H1 (cell line): Measurements from ENCODE around the gene POLR1D. TPM values are rescaled to one million over a fixed set of nuclear protein-coding genes. Genes with fewer than 3 reads are reported as not detected.

ENCODE experiments used
- CTCF ChIA-PET: fragments of 300-600 bp; sonication (Branson Sonifier 250); formaldehyde crosslinking; loops from one replicate; lab custom pipeline; 2021; ENCODE audit not compliant: partially characterized antibody; lab: Charles Lee
- POLR2A ChIA-PET: fragments of 300-600 bp; sonication (Branson Sonifier 250); formaldehyde crosslinking; loops from one replicate; lab custom pipeline; 2021; ENCODE audit warnings: inconsistent platforms; ENCODE audit not compliant: partially characterized antibody; lab: Charles Lee
- DNase-seq, 2 experiments: peaks; one replicate each; pipeline versions ENCODE4 v3.0.0 to v3.0.0-alpha.2; 2010 to 2022; ENCODE audit warnings: low spot score in 2 of 2, low read depth in 1 of 2, mixed read lengths in 1 of 2
- FAIRE-seq: peaks from 2 replicates; lab custom pipeline; 2011; peaks lifted over from hg19 to GRCh38; lab: Jason Lieb, UNC
- H2AFZ ChIP-seq: 2 replicates; pipeline ENCODE4 v1.8.1; 2012; ENCODE audit warnings: low read length, inconsistent platforms
- H2AK5ac ChIP-seq: 2 replicates; pipeline ENCODE4 v1.6.1; 2013; ENCODE audit warnings: low read depth, low read length
- H2BK120ac ChIP-seq: replicated peaks from 2 replicates; pipeline ENCODE3; 2013; ENCODE audit warnings: low read depth, low read length, inconsistent platforms
- H2BK12ac ChIP-seq: 2 replicates; pipeline ENCODE4 v1.6.1; 2013; ENCODE audit warnings: low read depth, low read length
- H2BK15ac ChIP-seq: 2 replicates; pipeline ENCODE4 v1.6.1; 2013; ENCODE audit warnings: low read length
- H2BK20ac ChIP-seq: 2 replicates; pipeline ENCODE4 v1.6.1; 2013; ENCODE audit warnings: low read length
- H2BK5ac ChIP-seq: 2 replicates; pipeline ENCODE4 v1.6.1; 2013; ENCODE audit warnings: low read depth, low read length
- H3K14ac ChIP-seq: 2 replicates; pipeline ENCODE4 v1.6.1; 2013; ENCODE audit warnings: inconsistent platforms; ENCODE audit not compliant: insufficient read length
- H3K18ac ChIP-seq: 2 replicates; pipeline ENCODE4 v1.6.1; 2013; ENCODE audit warnings: low read length; ENCODE audit errors: extremely low read depth
- H3K23ac ChIP-seq: 2 replicates; pipeline ENCODE4 v1.6.1; 2013; ENCODE audit warnings: inconsistent platforms; ENCODE audit not compliant: insufficient read length
- H3K23me2 ChIP-seq: 2 replicates; pipeline ENCODE4 v1.6.1; 2013; ENCODE audit warnings: low read depth, low read length
- H3K27ac ChIP-seq: 2 replicates; pipeline ENCODE4 v1.6.1; 2011; ENCODE audit warnings: low read depth, low read length, inconsistent platforms
- H3K27me3 ChIP-seq, 4 experiments: replicated peaks in 1 of 4; 1 replicate in 1 of 4; 2 replicates in 3 of 4; pipeline versions ENCODE4 v1.6.1 to v1.8.1; 2011 to 2013; ENCODE audit warnings: low read length in 3 of 4, mild to moderate bottlenecking in 3 of 4, inconsistent platforms in 2 of 4, mixed read lengths in 2 of 4, moderate library complexity in 1 of 4; ENCODE audit not compliant: control insufficient read depth in 3 of 4, insufficient read depth in 3 of 4; ENCODE audit errors: extremely low read depth in 1 of 4
- H3K36me3 ChIP-seq, 4 experiments: 2 replicates each; pipeline versions ENCODE4 v1.6.1 to v1.8.1; 2011 to 2013; ENCODE audit warnings: mild to moderate bottlenecking in 4 of 4, low read length in 3 of 4, moderate library complexity in 2 of 4, control low read depth in 1 of 4, inconsistent platforms in 1 of 4; ENCODE audit not compliant: insufficient read depth in 4 of 4, control insufficient read depth in 2 of 4
- H3K4ac ChIP-seq: replicated peaks from 2 replicates; pipeline ENCODE3; 2013; ENCODE audit warnings: low read length, low read depth, mixed read lengths, inconsistent platforms; ENCODE audit not compliant: insufficient read length
- H3K4me1 ChIP-seq, 4 experiments: replicated peaks in 1 of 4; 1 replicate in 1 of 4; 2 replicates in 3 of 4; pipeline versions ENCODE4 v1.6.1 to v1.8.1; 2011 to 2013; ENCODE audit warnings: low read length in 3 of 4, inconsistent platforms in 2 of 4, mixed read lengths in 1 of 4; ENCODE audit not compliant: insufficient read depth in 4 of 4, control insufficient read depth in 3 of 4
- H3K4me2 ChIP-seq, 2 experiments: 2 replicates each; pipeline versions ENCODE4 v1.6.1 to v1.8.1; 2011 to 2013; ENCODE audit warnings: low read depth in 2 of 2, low read length in 2 of 2, control low read depth in 1 of 2, inconsistent platforms in 1 of 2, mild to moderate bottlenecking in 1 of 2; ENCODE audit not compliant: insufficient read depth in 1 of 2
- H3K4me3 ChIP-seq, 4 experiments: fragments of 200-600, 300-600 bp in 1 of 4; sonication (generic), shearing (Covaris generic), sonication (Bioruptor Twin) in 1 of 4; 2 replicates each; pipeline versions ENCODE4 v1.5.1 to v1.8.1; 2011 to 2016; ENCODE audit warnings: low read length in 4 of 4, low read depth in 3 of 4, control low read depth in 2 of 4, inconsistent platforms in 2 of 4, mild to moderate bottlenecking in 2 of 4, mixed read lengths in 1 of 4, moderate library complexity in 1 of 4; ENCODE audit not compliant: insufficient read depth in 2 of 4; ENCODE audit errors: extremely low read depth in 1 of 4
- H3K56ac ChIP-seq: replicated peaks from 2 replicates; pipeline ENCODE3; 2013; ENCODE audit warnings: low read depth, mild to moderate bottlenecking, mixed read lengths, low read length, inconsistent platforms; ENCODE audit not compliant: insufficient read length
- H3K79me1 ChIP-seq: 2 replicates; pipeline ENCODE4 v1.6.1; 2013; ENCODE audit warnings: low read depth, low read length, control low read depth
- H3K79me2 ChIP-seq, 2 experiments: 2 replicates each; pipeline versions ENCODE4 v1.6.1 to v1.8.1; 2012 to 2013; ENCODE audit warnings: low read length in 2 of 2, mild to moderate bottlenecking in 2 of 2, inconsistent platforms in 1 of 2; ENCODE audit not compliant: insufficient read depth in 2 of 2, control insufficient read depth in 1 of 2
- H3K9ac ChIP-seq, 4 experiments: replicated peaks in 1 of 4; 1 replicate in 1 of 4; 2 replicates in 3 of 4; pipeline versions ENCODE4 v1.6.1 to v1.8.1; 2011 to 2013; ENCODE audit warnings: low read depth in 3 of 4, low read length in 3 of 4, control low read depth in 2 of 4, mild to moderate bottlenecking in 2 of 4, moderate library complexity in 2 of 4, inconsistent platforms in 1 of 4; ENCODE audit errors: extremely low read depth in 1 of 4
- H3K9me3 ChIP-seq, 2 experiments: 2 replicates each; pipeline versions ENCODE4 v1.6.1 to v1.8.1; 2012 to 2013; ENCODE audit warnings: mild to moderate bottlenecking in 2 of 2, moderate library complexity in 2 of 2, control low read depth in 1 of 2, inconsistent platforms in 1 of 2, low read depth in 1 of 2, low read length in 1 of 2, mixed read lengths in 1 of 2; ENCODE audit not compliant: insufficient read depth in 2 of 2
- H4K20me1 ChIP-seq, 2 experiments: replicated peaks in 1 of 2; 2 replicates each; pipeline versions ENCODE3 to v1.8.1; 2011 to 2013; ENCODE audit warnings: inconsistent platforms in 2 of 2, low read length in 2 of 2, mild to moderate bottlenecking in 1 of 2; ENCODE audit not compliant: insufficient read depth in 2 of 2, control insufficient read depth in 1 of 2
- H4K5ac ChIP-seq: 2 replicates; pipeline ENCODE4 v1.6.1; 2013; ENCODE audit warnings: low read length, low read depth, mixed read lengths, inconsistent platforms; ENCODE audit not compliant: insufficient read length
- H4K8ac ChIP-seq: 2 replicates; pipeline ENCODE4 v1.8.0; 2013; ENCODE audit warnings: mild to moderate bottlenecking, moderate library complexity, low read length, inconsistent platforms; ENCODE audit not compliant: insufficient read depth; ENCODE audit errors: extremely low read depth
- H4K91ac ChIP-seq: replicated peaks from 2 replicates; pipeline ENCODE3; 2013; ENCODE audit warnings: low read length, mixed read lengths, inconsistent platforms; ENCODE audit not compliant: insufficient read length
- BRCA1 ChIP-seq: IDR thresholded peaks from 2 replicates; pipeline ENCODE4 v1.6.1; 2012; ENCODE audit warnings: low read depth, low read length, improper control_type of control experiment
- CREB1 ChIP-seq: IDR thresholded peaks from 2 replicates; pipeline ENCODE4 v1.6.1; 2012; ENCODE audit warnings: inconsistent platforms
- WGBS, 2 experiments: shearing (Covaris generic) in 1 of 2; methylation state at CpG; one replicate each; pipeline versions ENCODE4 v1.1.6 to v1.1.7; 2013 to 2015; ENCODE audit warnings: low lambda C conversion rate in 2 of 2, mixed read lengths in 2 of 2, inconsistent platforms in 1 of 2, low coverage in 1 of 2, missing lambda C conversion rate in 1 of 2; ENCODE audit not compliant: insufficient replicate concordance in 2 of 2, insufficient coverage in 1 of 2, insufficient read length in 1 of 2; ENCODE audit errors: extremely low coverage in 1 of 2, missing lambda C conversion rate in 1 of 2; 5-methylcytosine and 5-hydroxymethylcytosine counted together
- polyA plus RNA-seq, 7 experiments: library from polyadenylated mRNA; depleted of rRNA in 3 of 7; stranded (reverse) in 5 of 7; unstranded in 2 of 7; fragments of >200 nt in 5 of 7; fragments of 200-250 nt in 2 of 7; gene quantifications; 1 replicate in 5 of 7; 2 replicates in 1 of 7; 4 replicates in 1 of 7; pipeline versions ENCODE4 v1.2.1 to v1.2.3, GENCODE V29; 2011 to 2013; ENCODE audit warnings: missing spikeins in 2 of 7, mixed read lengths in 2 of 7
- total RNA-seq: library from RNA; stranded (reverse); fragmentation: NEBNext Ultra II Directional; extraction: Animal tissue kit (Norgen Biotek cat#: 25700); gene quantifications from 2 replicates; pipeline ENCODE4 v1.2.1, GENCODE V29; 2021

POLR1D gene
- total and polyA plus RNA-seq, 2 of the 8 experiments (the other 6 are each of a cell fraction or from before 2014, with no cell fraction given): 226 to 232 TPM

- no peak overlapping the region for H2BK20ac ChIP-seq
- H4K20me1 ChIP-seq: peaks cover 1 to 3% of the 10 kb centered on the region in 2 experiments
- no peaks in the 10 kb centered on the region for H3K23me2 ChIP-seq
- H3K56ac ChIP-seq: no peak overlapping the region
- H3K4me2 ChIP-seq: no peak overlapping the region
- no peak overlapping the region for H4K5ac ChIP-seq
- H3K9ac ChIP-seq: no peak overlapping the region
- no peak overlapping the region for H3K18ac ChIP-seq
- H3K27me3 ChIP-seq: no peaks in the 10 kb centered on the region
- no peak overlapping the region for H3K4me3 ChIP-seq
- no peak overlapping the region for H3K4ac ChIP-seq
- H2AK5ac ChIP-seq: no peak overlapping the region
- H3K79me2 ChIP-seq: no peaks in the 10 kb centered on the region; a peak in 1 of 4 replicates
- peaks cover 0 to 3% (median 0%) of the 10 kb centered on the region in 4 experiments; a peak in 2 of 7 replicates for H3K4me1 ChIP-seq
- FAIRE-seq (no peak), DNase-seq (no peak)
- H2BK15ac ChIP-seq: no peak overlapping the region
- H2BK120ac ChIP-seq: no peak overlapping the region
- H2BK12ac ChIP-seq: no peak overlapping the region
- no peak overlapping the region for H3K27ac ChIP-seq
- no peak overlapping the region for H3K14ac ChIP-seq
- H3K36me3 ChIP-seq: peaks cover 0 to 4% (median 2%) of the 10 kb centered on the region in 4 experiments; a peak in 3 of 8 replicates
- no peak overlapping the region for H4K8ac ChIP-seq
- no peak overlapping the region for H2AFZ ChIP-seq
- TF ChIP-seq CREB1: no peak
- TF ChIP-seq BRCA1: no peak
- TF ChIP-seq, all 59 proteins: peak for 0
- Histone ChIP-seq H2BK5ac (no peak overlapping the region), H3K23ac (no peak overlapping the region), H3K9me3 (no peaks in the 10 kb centered on the region), H4K91ac (no peak overlapping the region), H3K79me1 (no peaks in the 10 kb centered on the region)
- WGBS, 2 experiments: 87% methylated on average over 15 of the region's 19 CpGs; no CpG with 5 or more reads in 1 of the 2 experiments
- POLR2A ChIA-PET: no interaction called here
- CTCF ChIA-PET: interaction anchor here (0.8 to 11.6 kb wide), 15 partner anchors 8 to 188 kb away, joined by 3 to 112 read pairs (median 4); no protein-coding TSS in a partner anchor
Measured at GRCh38 chr13:27665761-27666160, 44.1 kb downstream of the POLR1D start.
